Body of pancreas (tissue), 4 donors: Measurements from ENCODE around the gene ATP5PD. TPM values are rescaled to one million over a fixed set of nuclear protein-coding genes. Genes with fewer than 3 reads are reported as not detected.

Source experiments
- ATAC-seq: fragments of 150-250 bp; one replicate; pipeline ENCODE4 v1.9.1; 2016
- DNase-seq, 4 donors: peaks; one replicate each; pipeline ENCODE4 v3.0.0-alpha.2; 2019
- H3K27ac ChIP-seq, 4 donors: fragments of 200-600 bp; sonication (generic); 1 replicate in 3 of 4; 2 replicates in 1 of 4; pipeline versions ENCODE4 v1.5.1 to v1.6.1; 2016 to 2019; ENCODE audit warnings: mild to moderate bottlenecking in 1 of 4, mixed read lengths in 1 of 4, moderate library complexity in 1 of 4
- H3K27me3 ChIP-seq, 2 donors: fragments of 200-600 bp; sonication (generic); one replicate each; pipeline ENCODE4 v1.6.0; 2016; ENCODE audit warnings: mild to moderate bottlenecking in 1 of 2
- H3K36me3 ChIP-seq, 2 donors: fragments of 200-600 bp; sonication (generic); replicated peaks in 1 of 2; 2 replicates each; pipeline ENCODE4 v1.5.1; 2016; ENCODE audit warnings: low read depth in 2 of 2; ENCODE audit not compliant: insufficient read depth in 1 of 2
- H3K4me1 ChIP-seq: fragments of 200-600 bp; sonication (generic); one replicate; pipeline ENCODE4 v1.6.0; 2016
- H3K4me3 ChIP-seq, 2 donors: fragments of 200-600 bp; sonication (generic); 1 replicate in 1 of 2; 2 replicates in 1 of 2; pipeline ENCODE4 v1.5.1; 2016 to 2019
- H3K9me3 ChIP-seq, 3 donors: fragments of 200-600 bp; sonication (generic); 1 replicate in 2 of 3; 2 replicates in 1 of 3; pipeline ENCODE4 v1.5.1; 2016
- CTCF ChIP-seq, 7 experiments: fragments of 450-650 bp in 4 of 7; fragments of 200-600 bp in 3 of 7; sonication (generic) in 3 of 7; IDR thresholded peaks; one replicate each; pipeline ENCODE4 v1.5.1; 2016 to 2019; ENCODE audit warnings: antibody characterized with exemption in 7 of 7
- POLR2A ChIP-seq, 3 donors: fragments of 450-650 bp; IDR thresholded peaks; one replicate each; pipeline ENCODE4 v1.6.1; 2016; ENCODE audit warnings: antibody characterized with exemption in 3 of 3, mild to moderate bottlenecking in 2 of 3
- WGBS, 2 donors: methylation state at CpG; one replicate each; pipeline ENCODE4 v1.1.5; 2017; 5-methylcytosine and 5-hydroxymethylcytosine counted together
- intact Hi-C: fragments of 100-400 bp; cut with DNase I; formaldehyde crosslinking; loops from one replicate; pipeline ENCODE4 v1.15.1; 2023
- total RNA-seq, 2 donors: library from RNA; depleted of rRNA; stranded (reverse); fragments of >200 nt; gene quantifications; one replicate each; pipeline ENCODE4 v1.1.0, GENCODE V29; 2016

Gene ATP5PD
- total RNA-seq: 100 to 1,000 TPM; 105 to 131 TPM

GRCh38 chr17:75046407-75047289 lies at the start of gene ATP5PD, which contains the start of gene KCTD2:
Gene ATP5PD (minus strand): TSS chr17:75046969. CDS start chr17:75042650, 4,319 bp downstream.
Gene KCTD2 (plus strand): TSS chr17:75047225. CDS start chr17:75047251, 26 bp downstream.
- Histone ChIP-seq H3K27me3 (no peaks in the 10 kb centered on the region), H3K4me1 (peaks cover 21% of the 10 kb centered on the region), H3K27ac (peak within 1 kb of the TSS; percentile 83 to 97 (median 94)), H3K9me3 (no peaks in the 10 kb centered on the region), H3K36me3 (peaks cover 0 to 3% of the 10 kb centered on the region in 2 donors), H3K4me3 (peak within 1 kb of the TSS; percentile 62 to 92)
- ATAC-seq (peak; percentile 99), DNase-seq (peak; percentile 95 to 97 (median 96))
- WGBS, 2 donors: 0 to 1% methylated on average over 47 to 66 of the region's 72 CpGs
- TF ChIP-seq CTCF (IDR thresholded peaks at IDR 0.05) (no peak), POLR2A (IDR thresholded peaks at IDR 0.05) (peak; percentile 57 to 92 (median 87))
- intact Hi-C loops: no loop called here

- Histone ChIP-seq H3K36me3 (no peaks in the 10 kb centered on the region), H3K4me1 (peaks cover 34% of the 10 kb centered on the region), H3K4me3 (no peak overlapping the region), H3K27ac (peak overlapping the region; percentile 55 to 81 (median 70)), H3K9me3 (no peaks in the 10 kb centered on the region), H3K27me3 (no peaks in the 10 kb centered on the region)
- no peak for TF ChIP-seq CTCF (IDR thresholded peaks at IDR 0.05)
- no peak for TF ChIP-seq POLR2A (IDR thresholded peaks at IDR 0.05)
- intact Hi-C loops: no loop called here
- peak; percentile 94 for ATAC-seq
- DNase-seq: peak; percentile 71 to 90 (median 82)
- 31 to 34% methylated on average over 14 of the region's 14 CpGs for WGBS, 2 donors
Observed at GRCh38 chr17:75096082-75096625, 49.4 kb upstream of the ATP5PD start.

- WGBS, 2 donors: 82 to 100% methylated on average over 10 to 16 of the region's 16 CpGs
- H3K9me3 ChIP-seq: no peaks in the 10 kb centered on the region
- no peaks in the 10 kb centered on the region for H3K27me3 ChIP-seq
- no peak overlapping the region for H3K4me3 ChIP-seq
- H3K36me3 ChIP-seq: no peaks in the 10 kb centered on the region
- intact Hi-C loops: no loop called here
- peaks cover 46% of the 10 kb centered on the region for H3K4me1 ChIP-seq
- H3K27ac ChIP-seq: no peak overlapping the region
- no peak for TF ChIP-seq POLR2A (IDR thresholded peaks at IDR 0.05)
- TF ChIP-seq CTCF (IDR thresholded peaks at IDR 0.05): no peak
- DNase-seq: no peak
- no peak for ATAC-seq
Observed at GRCh38 chr17:75094871-75095399, 48.2 kb upstream of the ATP5PD start.

- ATAC-seq (no peak), DNase-seq (no peak)
- Histone ChIP-seq H3K27me3 (no peaks in the 10 kb centered on the region), H3K36me3 (no peaks in the 10 kb centered on the region), H3K4me3 (no peak overlapping the region), H3K4me1 (peaks cover 55% of the 10 kb centered on the region), H3K27ac (peak overlapping the region in 2 of 4 donors; percentile 19 to 50), H3K9me3 (no peaks in the 10 kb centered on the region)
- intact Hi-C loops: no loop called here
- WGBS, 2 donors: 77 to 79% methylated on average over 3 to 18 of the region's 18 CpGs
- TF ChIP-seq POLR2A (IDR thresholded peaks at IDR 0.05) (no peak), CTCF (IDR thresholded peaks at IDR 0.05) (no peak)
Observed at GRCh38 chr17:75093548-75094158, 46.9 kb upstream of the ATP5PD start.
